HG02798 (cell line): ENCODE results near the gene NEK1.

Experiments used
- ATAC-seq: cut with Tn5 transposase; IDR thresholded peaks from one replicate; pipeline ENCODE4 v1.9.1; 2021; ENCODE audit warnings: mild to moderate bottlenecking; ENCODE audit not compliant: unreplicated experiment, poor library complexity

The NEK1 gene

DNA sequence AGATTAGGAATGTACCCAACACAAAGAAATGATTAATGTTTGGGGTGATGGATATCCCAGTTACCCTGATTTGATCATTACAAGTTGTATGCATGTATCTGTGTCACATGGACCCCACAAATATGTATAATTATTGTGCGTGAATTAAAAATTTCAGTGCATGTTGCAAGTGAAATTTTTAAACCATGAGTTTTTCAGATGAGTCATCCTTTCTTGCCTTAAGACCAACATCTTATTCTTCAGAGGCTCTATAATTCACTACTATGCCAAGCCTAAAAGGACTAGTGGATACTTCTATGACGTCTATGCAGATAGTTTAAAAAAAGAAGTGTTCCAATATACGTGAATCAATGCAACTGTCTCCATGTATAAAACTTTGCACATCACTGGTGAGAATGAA is 228.7 kb downstream of the NEK1 start:
- no peak for ATAC-seq

GRCh38 chr4:169379688-169380087 is 232.7 kb downstream of the NEK1 start:
- no peak for ATAC-seq

DNA sequence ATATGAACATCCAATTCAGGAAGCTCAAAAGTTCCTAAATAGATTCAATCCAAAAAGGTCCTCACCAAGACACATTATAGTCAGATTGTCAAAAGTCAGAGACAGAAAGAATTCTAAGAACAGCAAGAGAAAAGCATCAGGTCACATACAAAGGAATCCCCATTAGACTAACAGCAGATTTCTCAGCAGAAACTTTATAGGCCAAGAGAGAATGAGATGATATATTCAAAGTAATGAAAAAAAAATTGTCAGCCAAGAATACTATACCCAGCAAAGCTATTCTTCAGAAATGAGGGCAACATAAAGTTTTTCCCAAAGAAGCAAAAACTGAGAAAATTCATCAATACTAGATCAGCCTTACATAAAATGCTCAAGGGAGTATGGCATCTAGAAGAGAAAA is 235.0 kb downstream of the NEK1 start:
- ATAC-seq, result no peak

DNA sequence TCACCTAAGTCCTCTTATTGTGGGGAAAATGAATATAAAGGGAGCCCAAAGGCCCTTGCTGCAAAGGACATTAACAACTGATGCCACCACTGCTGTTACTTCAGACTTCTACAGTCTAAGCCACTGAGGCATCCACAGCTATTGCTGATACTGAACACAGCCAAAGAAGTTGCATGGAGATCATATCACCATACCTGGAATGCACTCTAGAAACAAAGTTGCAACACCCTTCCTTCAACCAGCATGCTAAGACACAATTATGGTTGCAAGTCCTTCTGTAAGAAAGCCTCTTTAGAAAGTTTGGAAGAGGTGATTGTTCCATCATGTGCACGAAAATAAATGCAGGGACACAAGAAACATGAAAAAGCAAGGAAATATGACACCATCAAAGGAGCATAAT is 236.0 kb downstream of the NEK1 start:
- ATAC-seq, result no peak

GRCh38 chr4:169372791-169373190 is 239.6 kb downstream of the NEK1 start:
- ATAC-seq, result no peak

- ATAC-seq, result no peak
Measured at GRCh38 chr4:169369634-169370033, 242.7 kb downstream of the NEK1 start.

DNA sequence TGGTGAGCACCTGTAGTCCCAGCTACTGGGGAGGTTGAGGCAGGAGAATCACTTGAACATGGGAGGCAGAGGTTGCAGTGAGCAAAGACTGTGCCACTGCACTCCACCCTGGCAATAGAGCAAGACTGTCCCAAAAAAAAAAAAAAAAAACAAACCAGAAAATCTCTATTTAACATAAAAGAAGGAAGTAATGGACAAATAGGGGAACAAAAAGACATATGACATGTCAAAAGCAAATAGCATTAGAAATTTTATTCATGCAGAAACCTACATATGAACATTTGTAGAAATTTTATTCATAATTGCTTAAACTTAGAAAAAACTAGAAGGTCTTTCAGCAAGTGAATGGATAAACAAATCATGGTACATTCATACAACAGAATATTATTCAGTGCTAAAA is 244.6 kb downstream of the NEK1 start:
- ATAC-seq, result no peak

- ATAC-seq, result no peak
Measured at GRCh38 chr4:169366821-169367220, 245.6 kb downstream of the NEK1 start.

DNA sequence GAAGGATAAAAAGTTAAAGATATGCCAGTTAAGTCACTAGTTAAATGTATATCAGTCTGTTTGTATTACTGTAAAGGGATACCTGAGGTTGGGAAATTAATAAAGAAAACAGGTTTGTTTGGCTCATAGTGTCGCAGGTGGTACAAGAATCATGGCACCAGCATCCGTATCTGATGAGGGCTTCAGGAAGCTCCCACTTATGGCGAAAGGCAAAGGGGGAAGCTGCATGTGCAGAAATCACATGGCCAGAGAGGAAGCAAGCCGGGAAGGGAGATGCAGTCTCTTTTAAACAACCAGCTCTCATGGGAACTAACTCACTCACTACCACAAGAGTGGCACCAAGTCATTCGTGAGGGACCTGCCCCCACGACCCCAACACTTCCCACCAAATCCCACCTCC is 249.8 kb downstream of the NEK1 start:
- no peak for ATAC-seq

DNA sequence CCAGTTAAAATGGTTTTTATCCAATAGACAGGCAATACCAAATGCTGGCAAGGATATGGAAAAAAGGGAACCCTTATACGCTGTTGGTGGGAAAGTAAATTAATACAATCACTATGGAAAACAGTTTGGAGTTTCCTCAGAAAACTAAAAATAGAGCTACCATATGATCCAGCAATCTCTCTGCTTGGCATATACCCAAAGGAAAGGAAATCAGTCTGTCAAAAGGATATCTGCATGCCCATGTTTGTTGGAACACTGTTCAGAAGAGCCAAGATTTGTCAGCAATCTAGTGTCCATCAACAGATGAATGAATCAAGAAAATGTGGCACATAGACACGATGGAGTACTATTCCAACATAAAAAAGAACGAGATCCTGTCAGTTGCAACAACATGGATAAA is 250.6 kb downstream of the NEK1 start:
- no peak for ATAC-seq

DNA sequence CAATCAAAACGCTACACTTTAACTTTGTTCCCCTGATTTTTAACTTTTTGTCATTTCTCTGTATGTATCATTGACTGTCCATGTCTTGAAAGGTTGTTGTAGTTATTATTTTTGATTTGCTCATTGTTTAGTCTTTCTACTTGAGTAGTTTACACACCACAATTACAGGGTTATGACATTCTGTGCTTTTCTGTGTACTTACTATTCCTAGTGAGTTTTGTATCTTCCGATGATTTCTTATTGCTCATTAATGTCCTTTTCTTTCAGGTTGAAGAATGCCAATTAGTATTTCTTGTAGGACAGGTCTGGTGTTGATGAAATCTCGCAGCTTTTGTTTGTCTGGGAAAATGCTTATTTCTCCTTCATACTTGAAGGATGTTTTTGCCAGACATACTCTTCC is 252.4 kb downstream of the NEK1 start:
- no peak for ATAC-seq

- no peak for ATAC-seq
Measured at GRCh38 chr4:169352360-169352759, 260.0 kb downstream of the NEK1 start.

DNA sequence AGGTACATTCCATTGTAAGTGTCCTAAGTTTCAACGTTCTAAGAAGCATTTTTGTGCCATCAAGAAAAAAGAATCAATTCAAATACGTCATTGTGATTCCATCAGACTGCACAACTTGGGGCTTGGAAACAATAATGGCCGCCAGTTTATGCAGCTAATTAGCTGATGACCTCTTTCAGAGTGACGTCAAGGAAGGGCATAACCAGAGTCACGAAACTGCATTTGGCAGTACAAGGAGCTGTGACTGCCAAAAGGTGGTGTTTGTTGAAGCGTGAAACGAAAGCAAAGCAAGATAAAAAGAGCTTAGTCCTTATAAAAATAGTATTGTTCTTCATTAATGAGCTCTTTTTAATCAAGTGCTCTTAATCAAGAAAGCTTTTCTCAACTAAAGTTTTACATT is 260.5 kb downstream of the NEK1 start:
- no peak for ATAC-seq

- no peak for ATAC-seq
Measured at GRCh38 chr4:169348541-169348940, 263.8 kb downstream of the NEK1 start.

- ATAC-seq, result no peak
Measured at GRCh38 chr4:169346840-169347239, 265.5 kb downstream of the NEK1 start.

DNA sequence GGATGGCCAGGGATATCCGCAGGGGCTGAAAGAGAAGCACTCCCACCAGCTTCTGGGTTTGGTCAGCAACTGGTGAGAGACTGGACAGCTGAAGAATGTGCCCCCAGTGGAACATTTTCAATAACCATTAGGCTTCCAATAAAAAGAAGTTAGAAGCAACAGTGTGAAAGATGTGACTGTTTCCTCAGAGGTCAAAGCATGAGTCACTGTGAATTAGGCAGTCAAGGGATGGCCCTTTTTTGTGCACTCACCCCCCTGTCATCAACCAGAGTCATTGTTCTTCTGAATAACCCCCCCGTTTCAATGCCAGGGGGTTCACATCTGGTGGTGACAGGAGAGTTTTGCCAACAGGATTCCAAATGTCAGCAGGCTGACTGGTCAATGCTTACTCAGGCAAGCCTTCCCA is 267.1 kb downstream of the NEK1 start:
- no peak for ATAC-seq
